K562 (cell line): ENCODE measurements around the gene EPHB6.

Experiments used
- MBD2 ChIP-seq: sonication (generic); IDR thresholded peaks from 2 replicates; pipeline ENCODE4 v1.6.1; 2016; ENCODE audit warnings: low read depth, borderline replicate concordance
- POLR2AphosphoS5 ChIP-seq: IDR thresholded peaks from 2 replicates; pipeline ENCODE4 v1.6.1; 2011; ENCODE audit warnings: mild to moderate bottlenecking, low read depth, low read length, moderate library complexity; ENCODE audit not compliant: control insufficient read depth, insufficient read depth
- TF ChIP-seq, protein P1 (sequence below): fragments of 150-350 bp; conservative IDR thresholded peaks from 2 replicates; pipeline ENCODE4 v1.6.1; 2014; ENCODE audit warnings: low read length
- TF ChIP-seq, protein P2 (sequence below), 2 experiments: fragments of 200-800 bp in 1 of 2; sonication (Bioruptor generic) in 1 of 2; sonication (generic) in 1 of 2; formaldehyde crosslinking in 1 of 2; IDR thresholded peaks in 1 of 2; conservative IDR thresholded peaks in 1 of 2; 2 replicates each; pipeline versions ENCODE4 v1.5.0 to v1.6.1; 2016 to 2020; ENCODE audit warnings: missing compliant biosample characterization in 1 of 2, missing genetic modification characterization in 1 of 2, missing genetic modification reagents in 1 of 2
- TF ChIP-seq, protein P3 (sequence below), 3 experiments: IDR thresholded peaks in 2 of 3; conservative IDR thresholded peaks in 1 of 3; 2 replicates each; pipeline ENCODE4 v1.5.1; 2011 to 2012; ENCODE audit warnings: low read length in 3 of 3, mild to moderate bottlenecking in 3 of 3, control low read depth in 2 of 3, improper control_type of control experiment in 1 of 3, inconsistent platforms in 1 of 3, low read depth in 1 of 3, mixed read lengths in 1 of 3, moderate library complexity in 1 of 3; ENCODE audit not compliant: insufficient read depth in 2 of 3
- TF ChIP-seq, protein P4 (sequence below), 2 experiments: IDR thresholded peaks; 2 replicates each; pipeline ENCODE4 v1.6.1; 2012; ENCODE audit warnings: improper control_type of control experiment in 2 of 2, low read depth in 2 of 2, low read length in 2 of 2, borderline replicate concordance in 1 of 2
- TF ChIP-seq, protein P5 (sequence below): sonication (generic); formaldehyde crosslinking; IDR thresholded peaks from 2 replicates; pipeline ENCODE4 v1.8.0; 2022; ENCODE audit warnings: mild to moderate bottlenecking, missing genetic modification reagents, borderline replicate concordance

DNA sequence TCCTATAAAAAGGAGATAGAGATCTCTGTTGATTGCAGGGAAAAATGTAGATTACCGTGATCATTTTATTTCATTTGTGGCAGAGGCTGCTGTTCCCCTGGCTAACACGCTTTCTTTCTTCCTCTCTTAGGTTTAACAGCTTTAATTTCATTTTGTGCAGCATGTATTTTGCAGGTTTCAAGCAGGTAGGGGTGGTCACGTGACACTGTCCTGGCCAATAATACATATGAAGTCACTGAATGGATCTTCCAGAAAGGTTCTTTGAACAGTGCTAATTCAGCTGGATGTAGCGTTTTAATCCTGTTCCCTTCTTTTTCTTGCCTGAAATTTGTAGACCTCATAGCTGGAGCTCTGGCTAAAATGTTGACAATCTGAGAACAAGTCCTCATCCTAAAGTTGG, 3.6 kb upstream of the EPHB6 start:
- TF ChIP-seq, protein P1, sequence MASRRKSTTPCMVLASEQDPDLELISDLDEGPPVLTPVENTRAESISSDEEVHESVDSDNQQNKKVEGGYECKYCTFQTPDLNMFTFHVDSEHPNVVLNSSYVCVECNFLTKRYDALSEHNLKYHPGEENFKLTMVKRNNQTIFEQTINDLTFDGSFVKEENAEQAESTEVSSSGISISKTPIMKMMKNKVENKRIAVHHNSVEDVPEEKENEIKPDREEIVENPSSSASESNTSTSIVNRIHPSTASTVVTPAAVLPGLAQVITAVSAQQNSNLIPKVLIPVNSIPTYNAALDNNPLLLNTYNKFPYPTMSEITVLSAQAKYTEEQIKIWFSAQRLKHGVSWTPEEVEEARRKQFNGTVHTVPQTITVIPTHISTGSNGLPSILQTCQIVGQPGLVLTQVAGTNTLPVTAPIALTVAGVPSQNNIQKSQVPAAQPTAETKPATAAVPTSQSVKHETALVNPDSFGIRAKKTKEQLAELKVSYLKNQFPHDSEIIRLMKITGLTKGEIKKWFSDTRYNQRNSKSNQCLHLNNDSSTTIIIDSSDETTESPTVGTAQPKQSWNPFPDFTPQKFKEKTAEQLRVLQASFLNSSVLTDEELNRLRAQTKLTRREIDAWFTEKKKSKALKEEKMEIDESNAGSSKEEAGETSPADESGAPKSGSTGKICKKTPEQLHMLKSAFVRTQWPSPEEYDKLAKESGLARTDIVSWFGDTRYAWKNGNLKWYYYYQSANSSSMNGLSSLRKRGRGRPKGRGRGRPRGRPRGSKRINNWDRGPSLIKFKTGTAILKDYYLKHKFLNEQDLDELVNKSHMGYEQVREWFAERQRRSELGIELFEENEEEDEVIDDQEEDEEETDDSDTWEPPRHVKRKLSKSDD: no peak
- TF ChIP-seq, protein P2, sequence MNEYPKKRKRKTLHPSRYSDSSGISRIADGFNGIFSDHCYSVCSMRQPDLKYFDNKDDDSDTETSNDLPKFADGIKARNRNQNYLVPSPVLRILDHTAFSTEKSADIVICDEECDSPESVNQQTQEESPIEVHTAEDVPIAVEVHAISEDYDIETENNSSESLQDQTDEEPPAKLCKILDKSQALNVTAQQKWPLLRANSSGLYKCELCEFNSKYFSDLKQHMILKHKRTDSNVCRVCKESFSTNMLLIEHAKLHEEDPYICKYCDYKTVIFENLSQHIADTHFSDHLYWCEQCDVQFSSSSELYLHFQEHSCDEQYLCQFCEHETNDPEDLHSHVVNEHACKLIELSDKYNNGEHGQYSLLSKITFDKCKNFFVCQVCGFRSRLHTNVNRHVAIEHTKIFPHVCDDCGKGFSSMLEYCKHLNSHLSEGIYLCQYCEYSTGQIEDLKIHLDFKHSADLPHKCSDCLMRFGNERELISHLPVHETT (CRISPR knock-in tag; conservative IDR thresholded peaks at IDR 0.05 in 1 of 2, IDR thresholded peaks at IDR 0.05 in 1 of 2): no peak
- TF ChIP-seq POLR2AphosphoS5 (no peak), MBD2 (no peak)
- TF ChIP-seq, protein P3, sequence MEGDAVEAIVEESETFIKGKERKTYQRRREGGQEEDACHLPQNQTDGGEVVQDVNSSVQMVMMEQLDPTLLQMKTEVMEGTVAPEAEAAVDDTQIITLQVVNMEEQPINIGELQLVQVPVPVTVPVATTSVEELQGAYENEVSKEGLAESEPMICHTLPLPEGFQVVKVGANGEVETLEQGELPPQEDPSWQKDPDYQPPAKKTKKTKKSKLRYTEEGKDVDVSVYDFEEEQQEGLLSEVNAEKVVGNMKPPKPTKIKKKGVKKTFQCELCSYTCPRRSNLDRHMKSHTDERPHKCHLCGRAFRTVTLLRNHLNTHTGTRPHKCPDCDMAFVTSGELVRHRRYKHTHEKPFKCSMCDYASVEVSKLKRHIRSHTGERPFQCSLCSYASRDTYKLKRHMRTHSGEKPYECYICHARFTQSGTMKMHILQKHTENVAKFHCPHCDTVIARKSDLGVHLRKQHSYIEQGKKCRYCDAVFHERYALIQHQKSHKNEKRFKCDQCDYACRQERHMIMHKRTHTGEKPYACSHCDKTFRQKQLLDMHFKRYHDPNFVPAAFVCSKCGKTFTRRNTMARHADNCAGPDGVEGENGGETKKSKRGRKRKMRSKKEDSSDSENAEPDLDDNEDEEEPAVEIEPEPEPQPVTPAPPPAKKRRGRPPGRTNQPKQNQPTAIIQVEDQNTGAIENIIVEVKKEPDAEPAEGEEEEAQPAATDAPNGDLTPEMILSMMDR (IDR thresholded peaks at IDR 0.05 in 2 of 3, conservative IDR thresholded peaks at IDR 0.05 in 1 of 3; ENCODE audit: insufficient read depth in 2 of 3, low read depth in 1 of 3, low read length in 3 of 3): no peak
- TF ChIP-seq, protein P4, sequence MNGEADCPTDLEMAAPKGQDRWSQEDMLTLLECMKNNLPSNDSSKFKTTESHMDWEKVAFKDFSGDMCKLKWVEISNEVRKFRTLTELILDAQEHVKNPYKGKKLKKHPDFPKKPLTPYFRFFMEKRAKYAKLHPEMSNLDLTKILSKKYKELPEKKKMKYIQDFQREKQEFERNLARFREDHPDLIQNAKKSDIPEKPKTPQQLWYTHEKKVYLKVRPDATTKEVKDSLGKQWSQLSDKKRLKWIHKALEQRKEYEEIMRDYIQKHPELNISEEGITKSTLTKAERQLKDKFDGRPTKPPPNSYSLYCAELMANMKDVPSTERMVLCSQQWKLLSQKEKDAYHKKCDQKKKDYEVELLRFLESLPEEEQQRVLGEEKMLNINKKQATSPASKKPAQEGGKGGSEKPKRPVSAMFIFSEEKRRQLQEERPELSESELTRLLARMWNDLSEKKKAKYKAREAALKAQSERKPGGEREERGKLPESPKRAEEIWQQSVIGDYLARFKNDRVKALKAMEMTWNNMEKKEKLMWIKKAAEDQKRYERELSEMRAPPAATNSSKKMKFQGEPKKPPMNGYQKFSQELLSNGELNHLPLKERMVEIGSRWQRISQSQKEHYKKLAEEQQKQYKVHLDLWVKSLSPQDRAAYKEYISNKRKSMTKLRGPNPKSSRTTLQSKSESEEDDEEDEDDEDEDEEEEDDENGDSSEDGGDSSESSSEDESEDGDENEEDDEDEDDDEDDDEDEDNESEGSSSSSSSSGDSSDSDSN (IDR thresholded peaks at IDR 0.05; ENCODE audit: borderline replicate concordance in 1 of 2, low read depth in 2 of 2, low read length in 2 of 2): no peak
- TF ChIP-seq, protein P5, sequence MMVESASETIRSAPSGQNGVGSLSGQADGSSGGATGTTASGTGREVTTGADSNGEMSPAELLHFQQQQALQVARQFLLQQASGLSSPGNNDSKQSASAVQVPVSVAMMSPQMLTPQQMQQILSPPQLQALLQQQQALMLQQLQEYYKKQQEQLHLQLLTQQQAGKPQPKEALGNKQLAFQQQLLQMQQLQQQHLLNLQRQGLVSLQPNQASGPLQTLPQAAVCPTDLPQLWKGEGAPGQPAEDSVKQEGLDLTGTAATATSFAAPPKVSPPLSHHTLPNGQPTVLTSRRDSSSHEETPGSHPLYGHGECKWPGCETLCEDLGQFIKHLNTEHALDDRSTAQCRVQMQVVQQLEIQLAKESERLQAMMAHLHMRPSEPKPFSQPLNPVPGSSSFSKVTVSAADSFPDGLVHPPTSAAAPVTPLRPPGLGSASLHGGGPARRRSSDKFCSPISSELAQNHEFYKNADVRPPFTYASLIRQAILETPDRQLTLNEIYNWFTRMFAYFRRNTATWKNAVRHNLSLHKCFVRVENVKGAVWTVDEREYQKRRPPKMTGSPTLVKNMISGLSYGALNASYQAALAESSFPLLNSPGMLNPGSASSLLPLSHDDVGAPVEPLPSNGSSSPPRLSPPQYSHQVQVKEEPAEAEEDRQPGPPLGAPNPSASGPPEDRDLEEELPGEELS (CRISPR knock-in tag): no peak
